ENCODE measurements around the gene CCDC85A.

CCDC85A gene

GRCh38 chr2:56240210-56240609, 56.4 kb downstream of the CCDC85A start:
- no peak for DNase-seq (ENCODE audit: low spot score)

- no peak for DNase-seq (ENCODE audit: low spot score)
Observed at GRCh38 chr2:56244506-56244905, 60.7 kb downstream of the CCDC85A start.

GRCh38 chr2:56244911-56245530, 61.2 kb downstream of the CCDC85A start:
- DNase-seq (ENCODE audit: low spot score) = no peak

GRCh38 chr2:56248965-56249742, 65.4 kb downstream of the CCDC85A start:
- DNase-seq (ENCODE audit: low spot score) = no peak

GRCh38 chr2:56250153-56250729, 66.5 kb downstream of the CCDC85A start:
- DNase-seq (ENCODE audit: low spot score) = no peak

GRCh38 chr2:56260415-56260814, 76.6 kb downstream of the CCDC85A start:
- DNase-seq (ENCODE audit: low spot score) = no peak

GRCh38 chr2:56262241-56262640, 78.5 kb downstream of the CCDC85A start:
- no peak for DNase-seq (ENCODE audit: low spot score)

- no peak for DNase-seq (ENCODE audit: low spot score)
Observed at GRCh38 chr2:56263876-56264275, 80.1 kb downstream of the CCDC85A start.

GRCh38 chr2:56266761-56267414, 83.1 kb downstream of the CCDC85A start:
- DNase-seq (ENCODE audit: low spot score) = no peak

- no peak for DNase-seq (ENCODE audit: low spot score)
Observed at GRCh38 chr2:56267415-56267788, 83.6 kb downstream of the CCDC85A start.

GRCh38 chr2:56268856-56269255, 85.1 kb downstream of the CCDC85A start:
- no peak for DNase-seq (ENCODE audit: low spot score)

GRCh38 chr2:56271275-56271674, 87.5 kb downstream of the CCDC85A start:
- no peak for DNase-seq (ENCODE audit: low spot score)

GRCh38 chr2:56285224-56285623, 101.4 kb downstream of the CCDC85A start:
- DNase-seq (ENCODE audit: low spot score) = no peak

- no peak for DNase-seq (ENCODE audit: low spot score)
Observed at GRCh38 chr2:56286936-56287335, 103.1 kb downstream of the CCDC85A start.

GRCh38 chr2:56287508-56287907, 103.7 kb downstream of the CCDC85A start:
- DNase-seq (ENCODE audit: low spot score) = no peak

GRCh38 chr2:56287974-56288373, 104.2 kb downstream of the CCDC85A start:
- no peak for DNase-seq (ENCODE audit: low spot score)

GRCh38 chr2:56288838-56289580, 105.2 kb downstream of the CCDC85A start:
- DNase-seq (ENCODE audit: low spot score) = no peak

GRCh38 chr2:56291711-56292110, 107.9 kb downstream of the CCDC85A start:
- no peak for DNase-seq (ENCODE audit: low spot score)

- no peak for DNase-seq (ENCODE audit: low spot score)
Observed at GRCh38 chr2:56292951-56293350, 109.2 kb downstream of the CCDC85A start.

- DNase-seq (ENCODE audit: low spot score) = no peak
Observed at GRCh38 chr2:56295666-56296065, 111.9 kb downstream of the CCDC85A start.

GRCh38 chr2:56297671-56298070, 113.9 kb downstream of the CCDC85A start:
- DNase-seq (ENCODE audit: low spot score) = no peak

- no peak for DNase-seq (ENCODE audit: low spot score)
Observed at GRCh38 chr2:56299171-56299691, 115.4 kb downstream of the CCDC85A start.
